Endothelial cell of umbilical vein (primary cell): ENCODE measurements around the gene DAB2IP.

ENCODE experiments used
- EZH2 ChIP-seq: IDR thresholded peaks from 2 replicates; pipeline ENCODE4 v1.6.1; 2012; ENCODE audit warnings: borderline replicate concordance, low read depth, mild to moderate bottlenecking, moderate library complexity, low read length, inconsistent platforms; ENCODE audit not compliant: severe bottlenecking
- FOS ChIP-seq: IDR thresholded peaks from 2 replicates; pipeline ENCODE4 v1.6.1; 2011; ENCODE audit warnings: mild to moderate bottlenecking, low read length, moderate library complexity, borderline replicate concordance; ENCODE audit not compliant: insufficient read depth
- JUN ChIP-seq: IDR thresholded peaks from 2 replicates; pipeline ENCODE4 v1.6.1; 2011; ENCODE audit warnings: borderline replicate concordance, low read depth; ENCODE audit not compliant: insufficient read length, insufficient read depth
- MYC ChIP-seq: IDR thresholded peaks from one replicate; pipeline ENCODE4 v1.6.1; 2011; ENCODE audit warnings: mild to moderate bottlenecking, low read depth, low read length
- POLR2A ChIP-seq: IDR thresholded peaks from 2 replicates; pipeline ENCODE4 v1.6.1; 2012; ENCODE audit warnings: low read depth, mild to moderate bottlenecking, control low read depth, low read length
- POLR2AphosphoS5 ChIP-seq: IDR thresholded peaks from 2 replicates; pipeline ENCODE4 v1.6.1; 2012; ENCODE audit warnings: low read depth, mild to moderate bottlenecking, control low read depth, low read length, moderate library complexity; ENCODE audit not compliant: insufficient read depth
- TF ChIP-seq, protein P1 (sequence below), 2 donors: IDR thresholded peaks; 1 replicate in 1 of 2; 2 replicates in 1 of 2; pipeline ENCODE4 v1.5.1; 2011; ENCODE audit warnings: low read length in 2 of 2, mild to moderate bottlenecking in 2 of 2, moderate library complexity in 2 of 2, control low read depth in 1 of 2, inconsistent platforms in 1 of 2, low read depth in 1 of 2; ENCODE audit not compliant: insufficient read depth in 1 of 2; ENCODE audit errors: extremely low read depth in 1 of 2

DNA sequence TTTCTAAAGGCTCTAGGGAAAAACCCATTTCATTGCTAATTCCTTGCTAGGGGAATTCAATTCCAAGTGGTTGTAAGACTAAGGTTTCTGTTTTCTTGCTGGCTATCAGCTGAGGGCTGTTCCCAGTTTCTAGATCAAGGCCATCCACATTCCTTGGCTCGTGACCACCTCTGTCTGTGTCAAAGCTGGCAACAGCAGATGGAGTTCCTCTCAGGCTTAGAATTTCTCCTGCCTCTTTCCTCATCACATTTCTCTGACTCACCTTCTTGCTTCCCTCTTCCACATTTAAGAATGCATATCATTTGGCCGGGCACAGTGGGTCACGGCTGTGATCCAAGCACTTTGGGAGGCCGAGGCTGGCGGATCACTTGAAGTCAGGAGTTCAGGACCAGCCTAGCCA lies 19.0 kb downstream of the DAB2IP start:
- TF ChIP-seq, protein P1, sequence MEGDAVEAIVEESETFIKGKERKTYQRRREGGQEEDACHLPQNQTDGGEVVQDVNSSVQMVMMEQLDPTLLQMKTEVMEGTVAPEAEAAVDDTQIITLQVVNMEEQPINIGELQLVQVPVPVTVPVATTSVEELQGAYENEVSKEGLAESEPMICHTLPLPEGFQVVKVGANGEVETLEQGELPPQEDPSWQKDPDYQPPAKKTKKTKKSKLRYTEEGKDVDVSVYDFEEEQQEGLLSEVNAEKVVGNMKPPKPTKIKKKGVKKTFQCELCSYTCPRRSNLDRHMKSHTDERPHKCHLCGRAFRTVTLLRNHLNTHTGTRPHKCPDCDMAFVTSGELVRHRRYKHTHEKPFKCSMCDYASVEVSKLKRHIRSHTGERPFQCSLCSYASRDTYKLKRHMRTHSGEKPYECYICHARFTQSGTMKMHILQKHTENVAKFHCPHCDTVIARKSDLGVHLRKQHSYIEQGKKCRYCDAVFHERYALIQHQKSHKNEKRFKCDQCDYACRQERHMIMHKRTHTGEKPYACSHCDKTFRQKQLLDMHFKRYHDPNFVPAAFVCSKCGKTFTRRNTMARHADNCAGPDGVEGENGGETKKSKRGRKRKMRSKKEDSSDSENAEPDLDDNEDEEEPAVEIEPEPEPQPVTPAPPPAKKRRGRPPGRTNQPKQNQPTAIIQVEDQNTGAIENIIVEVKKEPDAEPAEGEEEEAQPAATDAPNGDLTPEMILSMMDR (IDR thresholded peaks at IDR 0.05; ENCODE audit: extremely low read depth in 1 of 2, insufficient read depth in 1 of 2, low read depth in 1 of 2, low read length in 2 of 2) = no peak
- TF ChIP-seq JUN (no peak), POLR2AphosphoS5 (no peak), MYC (no peak), POLR2A (no peak), FOS (no peak), EZH2 (no peak)
